Natural killer cell treated with Interleukin-12 subunit alpha and Interleukin-12 subunit beta and Interleukin-15 and Interleukin-18, amount 100 ng/mL, for 72 hours (primary cell): ENCODE data around the gene SETD3. TPM values are rescaled to one million over a fixed set of nuclear protein-coding genes. Genes with fewer than 3 reads are reported as not detected.

Experiments used
- ATAC-seq, 2 donors: fragments of 150-1000 bp; cut with Tn5 transposase in 1 of 2; sonication (Bioruptor Pico), chemical (Tn5 transposase) in 1 of 2; 2 replicates each; pipeline ENCODE4 v1.10.0; 2021
- DNase-seq: peaks from one replicate; pipeline ENCODE4 v3.0.0; 2022; ENCODE audit warnings: low spot score
- H3K27ac Mint-ChIP-seq, 2 donors: 1 replicate in 1 of 2; 2 replicates in 1 of 2; pipeline ENCODE4 v1.8.0; 2022; ENCODE audit warnings: mixed read lengths in 2 of 2, mild to moderate bottlenecking in 1 of 2, moderate library complexity in 1 of 2
- H3K27me3 Mint-ChIP-seq, 2 donors: 1 replicate in 1 of 2; 2 replicates in 1 of 2; pipeline ENCODE4 v1.8.0; 2022; ENCODE audit warnings: mixed read lengths in 2 of 2
- H3K36me3 Mint-ChIP-seq: one replicate; pipeline ENCODE4 v1.8.0; 2022; ENCODE audit warnings: mixed read lengths
- H3K4me1 Mint-ChIP-seq, 2 donors: 1 replicate in 1 of 2; 2 replicates in 1 of 2; pipeline ENCODE4 v1.8.0; 2022; ENCODE audit warnings: low read depth in 2 of 2, mixed read lengths in 2 of 2, mild to moderate bottlenecking in 1 of 2
- H3K4me3 Mint-ChIP-seq: one replicate; pipeline ENCODE4 v1.8.0; 2022; ENCODE audit warnings: mixed read lengths
- H3K9me3 Mint-ChIP-seq: 2 replicates; pipeline ENCODE4 v1.8.0; 2022; ENCODE audit warnings: mixed read lengths
- total RNA-seq, 2 donors: library from RNA; stranded (reverse); gene quantifications; one replicate each; pipeline ENCODE4 v1.2.3, GENCODE V29; 2022

SETD3 gene
- total RNA-seq, 2 donors from 2014 or later: 80.6 to 96.7 TPM

GRCh38 chr14:99441918-99442317 lies 38.7 kb downstream of the SETD3 start:
- DNase-seq (no peak), ATAC-seq (peak in 1 of 2 donors; percentile 56)
- Mint-ChIP-seq H3K27me3 (no peaks in the 10 kb centered on the region), H3K9me3 (no peaks in the 10 kb centered on the region), H3K36me3 (peaks cover 17% of the 10 kb centered on the region), H3K4me1 (peaks cover 38 to 51% of the 10 kb centered on the region in 2 donors), H3K27ac (peak overlapping the region; percentile 14 to 80), H3K4me3 (no peak overlapping the region)

- ATAC-seq (peak in 1 of 2 donors; percentile 66), DNase-seq (no peak)
- H3K4me3 Mint-ChIP-seq: no peak overlapping the region
- no peaks in the 10 kb centered on the region for H3K27me3 Mint-ChIP-seq
- H3K4me1 Mint-ChIP-seq: peaks cover 44 to 54% of the 10 kb centered on the region in 2 donors
- peaks cover 18% of the 10 kb centered on the region for H3K36me3 Mint-ChIP-seq
- no peaks in the 10 kb centered on the region for H3K9me3 Mint-ChIP-seq
- peak overlapping the region; percentile 14 to 80 for H3K27ac Mint-ChIP-seq
These were observed 39.3 kb downstream of the SETD3 start for GRCh38 chr14:99441157-99441870.

DNA sequence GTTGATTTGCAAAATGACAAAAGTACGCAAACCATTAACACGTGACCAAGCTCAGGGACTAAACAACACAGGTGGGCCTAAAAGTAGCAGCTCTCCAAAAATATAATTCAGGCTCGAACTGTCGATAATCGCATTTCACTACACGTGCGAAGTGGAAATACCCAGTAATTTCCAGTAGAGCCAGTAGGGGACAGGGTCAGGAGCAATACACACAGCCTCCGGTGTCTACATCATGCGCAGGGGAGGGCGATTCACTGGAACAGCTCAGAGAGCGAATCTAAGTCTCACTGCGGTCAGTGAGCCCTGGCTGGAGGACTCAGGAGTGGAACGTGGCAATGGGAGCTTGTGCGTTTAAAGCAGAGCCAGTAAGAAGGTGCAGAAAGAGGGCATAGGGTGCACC lies 40.4 kb downstream of the SETD3 start:
- Mint-ChIP-seq H3K4me3 (no peak overlapping the region), H3K4me1 (peaks cover 55 to 65% of the 10 kb centered on the region in 2 donors), H3K27ac (peak overlapping the region in 1 of 2 donors; percentile 80), H3K27me3 (no peaks in the 10 kb centered on the region), H3K9me3 (no peaks in the 10 kb centered on the region), H3K36me3 (peaks cover 22% of the 10 kb centered on the region)
- ATAC-seq (no peak), DNase-seq (no peak)

- Mint-ChIP-seq H3K27ac (peak overlapping the region; percentile 84 to 95), H3K4me3 (peak overlapping the region; percentile 73), H3K36me3 (peaks cover 26% of the 10 kb centered on the region), H3K4me1 (peaks cover 57 to 75% of the 10 kb centered on the region in 2 donors), H3K9me3 (no peaks in the 10 kb centered on the region), H3K27me3 (no peaks in the 10 kb centered on the region)
- ATAC-seq: no peak
- DNase-seq: no peak
These were observed 43.0 kb downstream of the SETD3 start for GRCh38 chr14:99437706-99438105.

GRCh38 chr14:99436247-99437180 lies 44.1 kb downstream of the SETD3 start:
- ATAC-seq: peak; percentile 79 to 81
- no peaks in the 10 kb centered on the region for H3K9me3 Mint-ChIP-seq
- DNase-seq: no peak
- peak overlapping the region; percentile 84 to 95 for H3K27ac Mint-ChIP-seq
- peak overlapping the region; percentile 73 for H3K4me3 Mint-ChIP-seq
- H3K4me1 Mint-ChIP-seq: peaks cover 46 to 67% of the 10 kb centered on the region in 2 donors
- no peaks in the 10 kb centered on the region for H3K27me3 Mint-ChIP-seq
- peaks cover 21% of the 10 kb centered on the region for H3K36me3 Mint-ChIP-seq

DNA sequence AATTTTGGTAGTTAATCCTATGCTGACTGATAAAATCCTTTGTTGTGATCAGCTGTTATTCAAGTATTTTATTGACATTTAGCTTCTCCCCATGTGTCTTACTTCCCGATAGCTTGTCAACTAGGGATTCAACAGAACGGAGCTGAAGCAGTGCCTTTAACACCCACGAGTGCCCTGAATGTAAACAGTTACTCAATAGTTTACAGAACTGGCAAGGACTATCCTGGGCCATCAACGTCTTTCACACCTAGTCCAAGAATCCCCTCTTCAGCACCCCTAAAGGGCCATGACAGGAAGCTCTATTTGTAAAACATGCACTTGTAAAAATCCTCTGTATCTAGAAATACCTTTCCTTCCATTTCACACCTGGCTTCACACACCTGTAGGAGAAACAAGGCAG lies 45.3 kb downstream of the SETD3 start:
- no peaks in the 10 kb centered on the region for H3K27me3 Mint-ChIP-seq
- H3K4me1 Mint-ChIP-seq: peaks cover 51 to 66% of the 10 kb centered on the region in 2 donors
- no peak for DNase-seq
- peaks cover 21% of the 10 kb centered on the region for H3K36me3 Mint-ChIP-seq
- H3K4me3 Mint-ChIP-seq: peak overlapping the region; percentile 73
- no peaks in the 10 kb centered on the region for H3K9me3 Mint-ChIP-seq
- peak overlapping the region; percentile 84 to 95 for H3K27ac Mint-ChIP-seq
- no peak for ATAC-seq

GRCh38 chr14:99432485-99432884 lies 48.2 kb downstream of the SETD3 start:
- peak overlapping the region in 1 of 2 donors; percentile 11 for H3K27ac Mint-ChIP-seq

DNA sequence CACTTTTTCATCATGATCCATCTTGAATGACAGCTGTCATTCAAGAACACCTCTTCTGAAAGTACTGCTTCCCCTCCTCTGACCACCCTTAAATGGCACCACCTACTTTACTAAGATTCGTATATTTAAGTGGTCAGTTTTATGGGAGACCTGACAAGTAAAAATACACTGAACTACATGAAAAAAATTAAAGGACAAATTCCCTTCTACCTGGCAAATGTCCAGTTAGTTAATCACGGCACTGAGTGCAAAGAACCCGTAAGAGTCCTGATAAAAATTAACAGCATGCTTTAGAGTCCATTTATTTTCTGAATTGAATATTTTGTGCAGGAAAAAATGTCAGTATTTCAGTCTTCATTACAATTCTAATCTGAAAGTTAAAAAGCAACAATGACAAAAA lies 48.7 kb downstream of the SETD3 start:
- DNase-seq: no peak
- Mint-ChIP-seq H3K27ac (peak overlapping the region in 1 of 2 donors; percentile 11), H3K4me1 (peaks cover 55 to 59% of the 10 kb centered on the region in 2 donors), H3K27me3 (no peaks in the 10 kb centered on the region), H3K9me3 (no peaks in the 10 kb centered on the region), H3K36me3 (peaks cover 33% of the 10 kb centered on the region), H3K4me3 (no peak overlapping the region)
- no peak for ATAC-seq

More at GRCh38 chr14:99432485-99432884, 48.2 kb downstream of the SETD3 start:
- ATAC-seq: no peak
- no peak for DNase-seq
- peaks cover 57 to 64% of the 10 kb centered on the region in 2 donors for H3K4me1 Mint-ChIP-seq
- no peaks in the 10 kb centered on the region for H3K9me3 Mint-ChIP-seq
- no peaks in the 10 kb centered on the region for H3K27me3 Mint-ChIP-seq
- no peak overlapping the region for H3K4me3 Mint-ChIP-seq
- peaks cover 32% of the 10 kb centered on the region for H3K36me3 Mint-ChIP-seq

- Mint-ChIP-seq H3K27ac (peak overlapping the region in 1 of 2 donors; percentile 11), H3K36me3 (peaks cover 28% of the 10 kb centered on the region), H3K4me3 (no peak overlapping the region), H3K4me1 (peaks cover 46 to 50% of the 10 kb centered on the region in 2 donors), H3K27me3 (no peaks in the 10 kb centered on the region), H3K9me3 (no peaks in the 10 kb centered on the region)
- ATAC-seq: peak; percentile 70 to 72
- DNase-seq: no peak
These were observed 50.2 kb downstream of the SETD3 start for GRCh38 chr14:99430491-99430890.

- Mint-ChIP-seq H3K27ac (peak overlapping the region in 1 of 2 donors; percentile 81), H3K4me3 (no peak overlapping the region), H3K27me3 (no peaks in the 10 kb centered on the region), H3K4me1 (peaks cover 44 to 46% of the 10 kb centered on the region in 2 donors), H3K36me3 (peaks cover 26% of the 10 kb centered on the region), H3K9me3 (no peaks in the 10 kb centered on the region)
- DNase-seq (no peak), ATAC-seq (no peak)
These were observed 52.9 kb downstream of the SETD3 start for GRCh38 chr14:99427632-99428300.

- no peak overlapping the region for H3K27ac Mint-ChIP-seq
- H3K36me3 Mint-ChIP-seq: peaks cover 26% of the 10 kb centered on the region
- H3K27me3 Mint-ChIP-seq: no peaks in the 10 kb centered on the region
- DNase-seq (no peak), ATAC-seq (no peak)
- H3K4me3 Mint-ChIP-seq: no peak overlapping the region
- H3K4me1 Mint-ChIP-seq: peaks cover 49 to 50% of the 10 kb centered on the region in 2 donors
- no peaks in the 10 kb centered on the region for H3K9me3 Mint-ChIP-seq
These were observed 53.8 kb downstream of the SETD3 start for GRCh38 chr14:99426813-99427346.

- DNase-seq (no peak), ATAC-seq (no peak)
- Mint-ChIP-seq H3K9me3 (no peaks in the 10 kb centered on the region), H3K4me1 (peaks cover 46 to 49% of the 10 kb centered on the region in 2 donors), H3K27me3 (no peaks in the 10 kb centered on the region), H3K36me3 (peaks cover 26% of the 10 kb centered on the region), H3K4me3 (no peak overlapping the region), H3K27ac (peak overlapping the region in 1 of 2 donors; percentile 7)
These were observed 54.4 kb downstream of the SETD3 start for GRCh38 chr14:99426265-99426664.

- Mint-ChIP-seq H3K27me3 (no peaks in the 10 kb centered on the region), H3K9me3 (no peaks in the 10 kb centered on the region), H3K36me3 (peaks cover 26% of the 10 kb centered on the region), H3K4me1 (peaks cover 39 to 43% of the 10 kb centered on the region in 2 donors), H3K27ac (no peak overlapping the region), H3K4me3 (no peak overlapping the region)
- ATAC-seq: no peak
- no peak for DNase-seq
These were observed 55.4 kb downstream of the SETD3 start for GRCh38 chr14:99425272-99425681.
